ENCODE results near the gene BRSK1.
A peak's percentile ranks its signal among the peaks of the same experiment; 100 is the strongest.

Gene BRSK1

DNA sequence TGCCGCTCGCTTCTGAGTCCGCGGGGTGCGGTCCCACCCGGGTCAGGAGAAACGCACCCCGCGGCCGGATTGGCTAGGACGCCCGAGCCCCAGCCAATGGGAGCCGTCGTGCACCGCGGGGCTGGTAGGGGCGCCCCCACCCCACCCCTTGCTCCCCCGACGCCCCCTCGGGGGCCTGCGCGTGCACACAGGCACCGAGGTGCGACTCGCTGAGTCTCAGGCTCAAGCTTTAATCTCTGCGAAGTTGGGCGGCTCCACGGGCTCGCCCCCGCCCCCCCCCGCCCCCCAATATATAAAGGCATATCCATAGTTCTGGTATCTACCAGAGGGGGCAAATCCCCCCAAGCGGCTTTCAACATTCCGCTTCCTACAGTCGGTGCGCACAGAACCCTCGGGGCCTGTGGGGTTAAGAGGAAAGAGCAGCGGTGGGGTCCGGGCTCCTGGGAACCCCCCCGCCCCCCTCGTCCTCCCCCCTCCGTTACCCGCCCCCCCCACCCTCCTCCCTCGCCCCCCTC lies 71.0 kb downstream of the BRSK1 start, which contains the start of gene COX6B2:
COX6B2 (minus strand) TSS at position 22 of the 515 bp plus-strand sequence. CDS start 198 bp downstream, outside the sequence.
- DNase-seq, result peak in 1 of 2 donors; percentile 16

DNA sequence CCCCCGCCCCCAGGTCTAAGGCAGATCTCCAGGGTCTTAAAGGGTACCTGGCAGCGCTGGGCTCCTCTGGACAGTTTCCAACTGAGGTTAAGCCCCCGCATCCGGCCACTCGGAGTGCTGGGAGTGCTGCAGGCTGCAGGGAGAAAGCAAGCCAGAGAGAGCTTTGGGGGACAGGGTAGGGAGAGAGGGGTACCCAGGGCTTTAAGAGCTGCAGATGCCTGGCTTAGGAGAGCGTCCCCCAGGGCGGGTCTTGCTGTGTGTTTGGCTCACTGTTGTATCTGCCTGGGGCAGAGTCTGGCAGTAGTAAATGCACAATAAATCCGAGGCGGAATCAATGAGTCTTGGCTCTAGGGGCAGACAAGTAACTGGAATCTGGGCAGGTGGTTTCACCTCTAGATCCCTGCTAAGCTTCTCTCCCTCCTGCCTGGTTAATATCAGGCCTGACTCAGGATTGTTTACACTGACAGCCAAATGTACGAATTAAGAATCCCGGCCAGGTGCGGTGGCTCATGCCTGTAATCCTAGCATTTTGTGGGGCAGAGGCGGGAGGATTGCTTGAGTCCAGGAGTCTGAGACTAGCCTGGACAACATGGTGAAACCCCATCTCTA lies 71.5 kb downstream of the BRSK1 start:
- DNase-seq, result no peak

DNA sequence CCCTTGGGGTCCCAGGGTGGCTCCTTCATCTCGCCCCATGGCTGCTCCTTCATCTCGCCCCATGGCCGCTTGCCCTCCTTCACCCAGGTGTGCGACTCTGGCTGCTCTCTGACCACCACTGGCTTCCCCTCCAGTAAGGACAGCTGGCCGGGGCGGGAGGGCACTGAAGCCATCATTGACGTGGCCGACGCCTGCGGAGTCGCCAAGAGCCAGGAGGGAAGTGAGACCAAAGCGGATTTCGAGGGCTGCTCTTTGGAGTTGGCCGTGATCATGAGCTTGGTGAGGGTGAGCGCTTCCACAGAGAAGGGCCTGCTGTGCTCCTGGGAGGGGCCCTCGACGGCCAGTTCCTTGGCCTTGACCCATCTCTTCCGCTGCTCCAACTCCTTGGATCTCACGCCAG lies 74.7 kb downstream of the BRSK1 start:
- DNase-seq, result no peak

DNA sequence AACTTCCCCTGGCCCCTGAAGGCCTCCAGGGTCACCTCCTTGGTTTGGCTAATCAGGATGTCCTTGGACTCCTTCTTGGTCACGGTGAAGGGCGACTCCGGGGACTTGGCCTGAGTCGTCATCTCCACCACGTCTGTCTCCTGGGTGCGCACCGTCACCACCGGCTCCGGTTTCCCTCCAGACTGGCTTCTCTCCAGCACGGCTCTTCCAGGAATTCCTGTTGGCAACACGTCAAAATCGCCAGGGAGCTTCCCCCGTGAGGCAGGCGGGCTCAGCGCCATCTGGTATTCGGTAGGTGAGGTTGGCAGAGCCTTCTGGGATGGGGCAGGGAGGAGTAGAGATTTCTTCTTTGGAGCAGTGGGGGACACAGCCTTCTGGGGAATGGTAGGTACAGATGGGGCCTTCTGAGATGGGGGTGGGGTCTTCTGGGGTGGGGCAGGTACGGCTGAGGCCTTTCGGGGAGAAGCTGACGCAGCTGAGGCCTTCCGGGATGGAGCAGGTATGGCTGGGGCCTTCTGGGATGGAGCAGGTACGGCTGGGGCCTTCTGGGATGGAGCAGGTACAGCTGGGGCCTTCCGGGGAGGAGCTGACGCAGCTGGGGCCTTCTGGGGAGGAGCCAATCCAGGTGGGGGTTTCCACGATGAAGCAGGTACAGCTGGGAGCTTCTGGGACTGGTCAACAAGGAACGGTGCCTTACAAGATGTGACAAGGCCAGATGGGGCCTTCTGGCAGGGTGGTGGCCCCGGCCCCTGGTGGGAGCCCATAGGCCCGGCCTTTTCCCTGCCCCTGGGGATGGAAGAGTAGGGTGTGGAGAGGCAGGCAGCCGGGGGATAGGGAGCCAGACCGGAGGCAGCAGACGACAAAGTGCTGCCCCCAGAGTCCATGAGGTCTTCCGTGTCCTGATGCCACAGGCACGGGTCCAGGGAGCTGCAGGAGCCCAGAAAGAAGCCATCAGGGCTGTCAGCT lies 75.4 kb downstream of the BRSK1 start:
- DNase-seq, result no peak

DNA sequence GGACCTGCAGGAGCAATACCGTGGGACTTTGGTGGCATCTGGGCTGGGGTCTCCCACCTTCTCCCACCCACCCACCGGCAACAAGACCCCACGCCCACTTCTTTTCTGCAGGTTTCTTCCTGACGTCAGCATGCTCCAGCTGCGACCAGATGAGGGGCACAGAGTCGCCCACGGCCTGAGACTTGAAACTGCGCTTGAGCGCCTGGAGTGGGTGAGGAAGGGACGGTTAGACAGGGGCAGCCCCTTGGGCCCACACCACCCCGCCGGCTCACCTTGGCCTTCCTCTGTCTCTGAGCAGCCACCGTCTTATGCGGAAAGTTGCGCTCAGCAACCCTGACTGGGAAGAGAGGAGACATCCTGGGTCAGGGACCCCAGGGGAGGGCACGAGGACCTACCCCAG lies 77.1 kb downstream of the BRSK1 start:
- no peak for DNase-seq
